Measurements from ENCODE around the gene HHLA2. TPM values are rescaled to one million over a fixed set of nuclear protein-coding genes. Genes with fewer than 3 reads are reported as not detected.
"Not testable (repeated sequence)": the region's sequence is repeated elsewhere in the genome, so short reads cannot be mapped to it uniquely, and the experiment has no call there.

Gene HHLA2
- total RNA-seq, 1 donor from 2014 or later: 2.3 TPM

DNA sequence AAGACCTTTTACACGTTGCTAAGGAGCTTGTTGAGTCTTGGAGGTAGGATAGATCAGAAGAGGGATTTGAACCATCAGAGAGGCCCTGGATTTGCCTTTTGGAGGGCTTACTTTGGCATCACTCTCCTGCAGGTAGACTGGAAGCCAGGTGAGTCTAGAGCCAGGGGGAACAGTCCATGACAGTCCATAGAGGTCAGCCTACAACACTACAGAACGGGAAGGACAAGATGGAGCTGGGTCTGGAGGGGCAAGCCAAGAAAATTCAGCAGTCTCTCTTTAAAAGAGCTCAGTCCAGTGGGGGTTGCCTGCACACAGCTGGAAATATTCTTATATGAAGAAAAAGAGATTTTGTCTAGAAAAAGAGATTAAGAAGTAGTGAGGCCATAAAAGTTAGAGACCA is 60.7 kb downstream of the HHLA2 start:
- H3K4me3 Mint-ChIP-seq: no peak overlapping the region
- H3K4me1 Mint-ChIP-seq (ENCODE audit: unreplicated experiment): no peaks in the 10 kb centered on the region
- peaks cover 4% of the 10 kb centered on the region for H3K9me3 Mint-ChIP-seq
- no peak for DNase-seq (ENCODE audit: extremely low spot score, unreplicated experiment)
- no peak overlapping the region for H3K27ac Mint-ChIP-seq
- H3K27me3 Mint-ChIP-seq: no peaks in the 10 kb centered on the region
- TF ChIP-seq, protein P1, sequence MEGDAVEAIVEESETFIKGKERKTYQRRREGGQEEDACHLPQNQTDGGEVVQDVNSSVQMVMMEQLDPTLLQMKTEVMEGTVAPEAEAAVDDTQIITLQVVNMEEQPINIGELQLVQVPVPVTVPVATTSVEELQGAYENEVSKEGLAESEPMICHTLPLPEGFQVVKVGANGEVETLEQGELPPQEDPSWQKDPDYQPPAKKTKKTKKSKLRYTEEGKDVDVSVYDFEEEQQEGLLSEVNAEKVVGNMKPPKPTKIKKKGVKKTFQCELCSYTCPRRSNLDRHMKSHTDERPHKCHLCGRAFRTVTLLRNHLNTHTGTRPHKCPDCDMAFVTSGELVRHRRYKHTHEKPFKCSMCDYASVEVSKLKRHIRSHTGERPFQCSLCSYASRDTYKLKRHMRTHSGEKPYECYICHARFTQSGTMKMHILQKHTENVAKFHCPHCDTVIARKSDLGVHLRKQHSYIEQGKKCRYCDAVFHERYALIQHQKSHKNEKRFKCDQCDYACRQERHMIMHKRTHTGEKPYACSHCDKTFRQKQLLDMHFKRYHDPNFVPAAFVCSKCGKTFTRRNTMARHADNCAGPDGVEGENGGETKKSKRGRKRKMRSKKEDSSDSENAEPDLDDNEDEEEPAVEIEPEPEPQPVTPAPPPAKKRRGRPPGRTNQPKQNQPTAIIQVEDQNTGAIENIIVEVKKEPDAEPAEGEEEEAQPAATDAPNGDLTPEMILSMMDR (conservative IDR thresholded peaks at IDR 0.05): no peak
- no peaks in the 10 kb centered on the region for H3K36me3 Mint-ChIP-seq

DNA sequence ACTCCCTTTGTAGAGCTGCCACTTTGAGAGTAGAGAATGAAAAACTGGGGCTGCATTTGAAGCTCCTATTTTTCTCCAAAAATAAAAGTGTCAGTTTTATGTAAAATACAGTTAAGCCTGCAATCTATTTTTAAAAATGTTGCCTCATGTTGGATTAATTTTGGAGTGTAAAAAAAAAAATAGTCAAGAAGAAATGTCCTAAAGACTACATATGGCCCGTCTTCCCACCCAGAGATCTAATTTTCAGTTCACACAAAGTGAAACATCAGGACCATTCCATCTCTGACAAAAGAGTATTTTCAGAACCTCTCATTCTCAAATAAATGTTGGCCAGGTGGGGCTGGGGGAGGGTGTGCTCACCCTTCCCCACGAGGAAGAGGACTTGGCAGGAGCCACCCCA is 62.7 kb downstream of the HHLA2 start:
- Mint-ChIP-seq H3K4me3 (no peak overlapping the region), H3K27me3 (no peaks in the 10 kb centered on the region)
- no peak for DNase-seq (ENCODE audit: extremely low spot score, unreplicated experiment)

DNA sequence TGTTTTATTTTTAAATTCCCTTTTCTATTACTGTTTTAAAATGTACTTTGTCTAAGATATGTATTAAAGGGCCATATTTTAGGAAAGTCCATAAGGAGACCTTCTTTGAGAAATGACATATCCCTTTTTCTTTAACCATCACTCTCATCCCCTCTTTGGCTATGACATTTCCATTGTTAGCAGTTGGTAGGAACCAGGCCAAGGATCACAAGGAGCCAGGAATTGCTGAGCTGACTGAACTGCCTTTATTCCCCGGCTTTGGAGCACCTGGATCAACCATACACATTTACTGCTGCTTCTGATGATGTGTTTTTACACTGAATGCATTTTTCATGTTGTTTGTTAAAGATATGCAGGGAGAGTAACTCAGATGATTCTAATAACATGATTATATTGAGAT is 79.7 kb downstream of the HHLA2 start:
- Mint-ChIP-seq H3K36me3 (no peaks in the 10 kb centered on the region), H3K27me3 (no peaks in the 10 kb centered on the region), H3K27ac (no peak overlapping the region), H3K4me1 (ENCODE audit: unreplicated experiment) (peaks cover 4% of the 10 kb centered on the region), H3K4me3 (no peak overlapping the region), H3K9me3 (no peaks in the 10 kb centered on the region)
- DNase-seq (ENCODE audit: extremely low spot score, unreplicated experiment): no peak
- TF ChIP-seq, protein P1 (conservative IDR thresholded peaks at IDR 0.05): no peak

More for the DNA sequence above, 62.7 kb downstream of the HHLA2 start:
- H3K27ac Mint-ChIP-seq: no peak overlapping the region
- TF ChIP-seq, protein P1 (conservative IDR thresholded peaks at IDR 0.05): no peak
- no peaks in the 10 kb centered on the region for H3K4me1 Mint-ChIP-seq (ENCODE audit: unreplicated experiment)
- H3K36me3 Mint-ChIP-seq: no peaks in the 10 kb centered on the region
- peaks cover 4% of the 10 kb centered on the region for H3K9me3 Mint-ChIP-seq

DNA sequence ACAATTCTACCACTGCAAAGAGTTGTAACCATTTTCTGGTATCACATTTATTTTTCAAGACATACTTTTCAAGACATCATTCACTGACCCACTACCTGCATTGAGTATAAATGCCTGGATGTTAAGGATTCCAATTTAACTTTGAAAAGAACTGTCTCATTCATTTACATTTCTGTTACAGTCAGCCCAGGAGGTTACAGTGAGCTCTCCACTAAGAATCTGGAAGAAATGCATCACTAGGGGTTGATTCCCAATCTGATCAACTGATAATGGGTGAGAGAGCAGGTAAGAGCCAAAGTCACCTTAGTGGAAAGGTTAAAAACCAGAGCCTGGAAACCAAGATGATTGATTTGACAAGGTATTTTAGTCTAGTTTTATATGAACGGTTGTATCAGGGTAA is 81.0 kb downstream of the HHLA2 start:
- H3K27ac Mint-ChIP-seq: no peak overlapping the region
- no peak overlapping the region for H3K4me3 Mint-ChIP-seq
- DNase-seq (ENCODE audit: extremely low spot score, unreplicated experiment): no peak
- TF ChIP-seq, protein P1 (conservative IDR thresholded peaks at IDR 0.05): no peak
- H3K4me1 Mint-ChIP-seq (ENCODE audit: unreplicated experiment): peaks cover 14% of the 10 kb centered on the region
- no peaks in the 10 kb centered on the region for H3K9me3 Mint-ChIP-seq
- no peaks in the 10 kb centered on the region for H3K27me3 Mint-ChIP-seq
- H3K36me3 Mint-ChIP-seq: no peaks in the 10 kb centered on the region

DNA sequence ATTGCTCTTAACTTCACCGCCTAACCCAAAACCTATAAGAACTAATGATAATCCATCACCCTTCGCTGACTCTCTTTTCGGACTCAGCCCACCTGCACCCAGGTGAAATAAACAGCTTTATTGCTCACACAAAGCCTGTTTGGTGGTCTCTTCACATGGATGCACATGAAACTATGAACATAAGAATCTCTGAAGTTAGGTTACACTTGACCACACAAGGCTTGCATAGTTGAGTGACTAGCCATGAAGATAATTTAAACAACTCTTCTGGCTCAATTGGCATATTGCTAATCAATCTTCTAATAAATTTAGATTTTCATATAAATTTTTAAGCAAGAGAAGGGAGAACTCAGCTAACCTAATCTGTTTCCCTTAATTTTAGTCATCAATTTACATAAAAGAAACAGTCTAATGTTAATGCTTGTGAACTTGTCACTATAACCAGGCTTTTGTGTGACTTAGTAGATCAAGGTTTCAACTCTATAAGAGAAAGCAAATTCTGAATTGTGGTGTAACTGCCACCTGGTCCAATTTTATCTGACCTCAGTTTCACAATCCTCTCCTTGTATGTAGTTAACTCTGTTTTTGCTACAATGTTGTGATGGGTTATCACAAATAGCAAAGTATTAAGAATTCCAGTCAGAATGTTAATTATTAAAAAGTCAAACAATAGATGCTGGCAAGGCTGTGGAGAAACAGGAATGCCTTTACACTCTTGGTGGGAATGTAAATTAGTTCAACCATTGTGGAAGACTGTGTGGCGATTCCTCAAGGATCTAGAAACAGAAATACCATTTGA is 82.0 kb downstream of the HHLA2 start:
- Mint-ChIP-seq H3K4me3 (no peak overlapping the region), H3K27ac (peak overlapping the region; percentile 61), H3K9me3 (no peaks in the 10 kb centered on the region), H3K4me1 (ENCODE audit: unreplicated experiment) (peaks cover 22% of the 10 kb centered on the region), H3K36me3 (no peaks in the 10 kb centered on the region), H3K27me3 (no peaks in the 10 kb centered on the region)
- TF ChIP-seq, protein P1 (conservative IDR thresholded peaks at IDR 0.05): no peak
- DNase-seq (ENCODE audit: extremely low spot score, unreplicated experiment): no peak

DNA sequence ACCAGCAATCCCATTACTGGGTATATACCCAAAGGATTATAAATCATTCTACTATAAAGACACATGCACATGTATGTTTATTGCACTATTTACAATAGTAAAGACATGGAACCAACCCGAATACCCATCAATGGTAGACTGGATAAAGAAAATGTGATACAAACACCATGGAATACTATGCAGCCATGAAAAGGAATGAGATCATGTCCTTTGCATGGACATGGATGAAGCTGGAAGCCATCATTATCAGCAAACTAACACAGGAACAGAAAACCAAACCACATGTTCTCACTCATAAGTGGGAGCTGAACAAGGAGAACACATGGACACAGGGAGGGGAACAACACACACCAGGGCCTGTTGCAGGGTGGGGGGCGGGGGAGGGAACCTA is 82.6 kb downstream of the HHLA2 start:
- not testable (repeated sequence) for H3K27ac Mint-ChIP-seq; H3K27me3 Mint-ChIP-seq; DNase-seq (ENCODE audit: extremely low spot score, unreplicated experiment); H3K4me3 Mint-ChIP-seq; H3K9me3 Mint-ChIP-seq; H3K36me3 Mint-ChIP-seq
- peaks cover 22% of the 10 kb centered on the region for H3K4me1 Mint-ChIP-seq (ENCODE audit: unreplicated experiment)

Data from type B pancreatic cell (in vitro differentiated cells).